SK-N-MC (cell line): ENCODE data around the gene SNX8.

Experiments
- EZH2 ChIP-seq: fragments of 200-600 bp; sonication (generic); IDR thresholded peaks from one replicate; pipeline ENCODE4 v1.6.1; 2017; ENCODE audit warnings: antibody characterized with exemption
- POLR2AphosphoS5 ChIP-seq: IDR thresholded peaks from 2 replicates; pipeline ENCODE4 v1.6.1; 2012; ENCODE audit warnings: mild to moderate bottlenecking, low read depth, low read length, borderline replicate concordance

DNA sequence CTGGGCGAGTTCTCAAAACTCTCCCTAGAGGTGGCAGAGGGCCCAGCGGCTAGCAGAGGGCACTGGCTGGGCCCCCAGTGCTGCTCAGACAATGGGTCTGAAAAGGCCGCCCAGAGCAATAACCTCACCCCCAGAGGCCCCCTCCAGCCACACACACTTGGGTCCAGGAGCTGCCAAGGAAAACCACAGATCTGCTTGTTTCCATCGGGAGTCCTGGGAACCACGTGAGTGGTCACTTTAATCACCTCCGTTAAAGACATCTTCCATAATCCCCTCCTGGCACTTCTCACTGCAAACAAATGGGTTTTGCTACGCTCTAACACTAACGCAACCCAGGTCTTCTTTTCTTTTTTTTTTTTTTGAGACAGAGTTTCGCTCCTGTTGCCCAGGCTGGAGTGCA is 42.2 kb downstream of the SNX8 start:
- no peak for TF ChIP-seq POLR2AphosphoS5
- TF ChIP-seq EZH2 = no peak
